Retinal pigment epithelial cell (primary cell): ENCODE results near the gene RRP1.
A peak's percentile ranks its signal among the peaks of the same experiment; 100 is the strongest.

Source experiments
- DNase-seq: peaks from one replicate; pipeline ENCODE4 v3.0.0-alpha.2; 2010; ENCODE audit warnings: low read depth
- H3K4me3 ChIP-seq: 2 replicates; pipeline ENCODE4 v1.5.1; 2011; ENCODE audit warnings: mild to moderate bottlenecking, low read length, control low read depth, moderate library complexity
- CTCF ChIP-seq: conservative IDR thresholded peaks from 2 replicates; pipeline ENCODE4 v1.5.1; 2011; ENCODE audit warnings: low read depth, low read length, control low read depth, inconsistent platforms

Gene RRP1

DNA sequence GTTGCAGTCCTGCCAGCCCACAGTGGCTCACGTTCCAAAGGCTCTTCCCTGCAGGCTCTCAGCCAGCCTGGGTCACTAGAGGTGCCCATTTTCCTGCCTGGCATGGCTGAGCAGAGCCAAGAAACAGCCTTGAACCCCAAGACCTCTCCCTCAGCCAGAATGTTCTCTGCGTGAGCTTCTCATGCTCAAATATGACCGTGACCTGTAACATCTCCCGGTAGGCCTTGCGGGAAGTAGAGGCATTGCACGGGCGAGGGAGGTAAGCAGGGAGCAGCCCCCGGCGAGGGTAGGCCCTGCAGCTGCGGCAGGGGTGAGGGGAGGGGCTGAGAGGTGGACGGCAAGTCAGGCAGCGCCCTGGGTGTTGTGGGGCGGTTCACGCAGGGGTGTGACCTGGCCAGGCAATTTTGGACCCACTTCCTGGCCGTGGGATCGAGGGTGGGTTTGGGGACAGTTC, 20.0 kb downstream of the RRP1 start:
- no peak for TF ChIP-seq CTCF
- H3K4me3 ChIP-seq: no peak overlapping the region
- no peak for DNase-seq

DNA sequence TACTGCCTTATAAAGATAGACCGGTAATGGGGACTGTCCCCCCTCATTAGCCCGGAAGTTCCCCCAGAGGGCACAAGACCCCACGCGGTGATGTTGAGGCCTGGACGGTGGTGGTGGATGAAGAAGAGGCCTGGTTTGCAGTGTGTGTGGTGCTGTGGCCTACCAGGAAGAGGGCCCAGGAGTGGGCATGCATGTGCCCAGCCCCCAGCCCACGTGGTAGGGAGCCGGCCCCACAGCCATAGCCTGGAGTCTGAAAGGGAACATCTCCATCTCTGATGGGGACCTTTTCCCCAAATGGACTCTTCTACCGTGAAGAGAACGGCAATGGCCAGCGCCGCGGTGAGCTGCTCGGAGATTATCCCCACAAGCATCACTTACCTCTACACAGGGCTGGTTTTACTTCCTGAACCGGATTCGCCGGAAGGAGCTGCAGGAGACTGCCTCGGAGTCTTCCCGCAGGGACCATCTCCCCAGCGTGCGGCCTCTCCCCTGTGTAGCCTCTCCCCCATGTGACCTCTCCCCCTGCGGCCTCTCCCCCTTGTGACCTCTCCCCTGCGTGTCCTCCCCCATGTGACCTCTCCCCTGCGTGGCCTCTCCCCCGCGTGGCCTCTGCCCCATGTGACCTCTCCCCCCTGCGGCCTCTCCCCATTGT, 20.6 kb downstream of the RRP1 start:
- no peak for TF ChIP-seq CTCF
- DNase-seq: no peak
- H3K4me3 ChIP-seq: no peak overlapping the region

DNA sequence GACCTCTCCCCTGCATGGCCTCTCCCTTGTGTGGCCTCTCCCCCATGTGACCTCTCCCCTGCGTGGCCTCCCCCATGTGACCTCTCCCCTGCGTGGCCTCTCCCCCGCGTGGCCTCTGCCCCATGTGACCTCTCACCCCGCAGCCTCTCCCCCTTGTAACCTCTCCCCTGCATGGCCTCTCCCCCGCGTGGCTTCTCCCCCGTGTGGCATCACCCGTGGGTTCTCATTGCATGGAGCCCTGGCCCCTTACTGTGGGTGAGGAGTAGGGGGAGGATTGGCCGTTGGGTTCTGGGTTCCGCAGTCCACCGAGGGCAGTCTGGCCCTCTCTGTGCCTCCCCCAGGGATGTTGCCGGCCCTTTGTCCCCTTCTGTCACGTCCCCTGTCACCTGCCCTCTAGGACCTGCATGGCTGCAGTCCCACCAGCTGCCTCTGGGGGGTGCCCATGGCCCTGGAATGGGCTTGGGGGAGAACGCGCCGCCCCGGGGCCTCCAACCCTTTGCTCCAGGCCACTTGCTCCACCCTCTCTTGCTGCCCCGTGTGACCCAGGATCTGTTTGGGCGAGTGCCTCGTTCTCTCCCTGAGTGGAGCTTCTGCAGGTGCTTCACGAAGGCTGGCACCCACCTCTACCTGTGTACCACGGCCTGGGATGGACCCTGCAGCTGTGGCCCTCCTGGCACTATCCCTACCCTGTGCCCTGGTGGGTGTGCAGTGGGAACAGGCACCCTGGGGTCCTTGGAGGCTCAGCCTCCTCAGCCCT, 21.3 kb downstream of the RRP1 start:
- DNase-seq: no peak
- peak; percentile 96 for TF ChIP-seq CTCF
- H3K4me3 ChIP-seq: no peak overlapping the region

GRCh38 chr21:43811262-43812105, 22.1 kb downstream of the RRP1 start:
- no peak overlapping the region for H3K4me3 ChIP-seq
- DNase-seq: no peak
- TF ChIP-seq CTCF: no peak

DNA sequence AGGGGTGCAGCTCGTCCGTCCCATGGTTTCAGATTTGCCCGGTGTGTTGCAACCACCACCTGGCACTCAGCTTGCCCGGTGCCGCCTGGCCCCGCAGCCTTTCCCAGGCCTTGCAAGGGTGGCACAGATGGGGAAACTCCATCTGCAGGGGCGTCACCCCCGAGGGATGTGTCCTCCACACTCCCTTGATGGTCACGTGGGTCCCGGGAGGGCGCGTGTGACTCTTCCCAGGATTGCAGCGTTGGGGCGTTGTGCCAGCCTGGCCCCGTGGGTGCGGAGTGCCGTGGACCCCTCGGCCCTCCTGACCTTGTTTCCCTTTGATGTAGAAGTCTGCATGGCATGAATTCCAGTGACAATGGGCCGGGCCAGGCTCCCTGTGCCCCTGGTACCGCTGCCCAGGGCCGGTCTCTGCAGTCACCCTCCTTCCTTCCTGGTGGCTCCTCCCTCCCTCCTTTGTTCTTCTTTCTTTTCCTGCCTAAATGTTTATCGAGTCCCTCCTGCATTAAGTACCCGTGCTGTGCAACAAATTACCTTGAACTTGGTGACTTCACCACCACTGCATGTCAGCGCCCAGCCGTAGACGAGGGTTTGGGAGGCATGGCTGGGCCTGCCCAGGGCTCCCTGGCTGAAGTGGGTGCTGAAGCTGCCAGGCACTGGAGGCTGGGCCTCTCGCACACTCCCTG, 22.9 kb downstream of the RRP1 start:
- DNase-seq: no peak

More for the DNA sequence above, 22.9 kb downstream of the RRP1 start:
- no peak for TF ChIP-seq CTCF
- H3K4me3 ChIP-seq: no peak overlapping the region
